GM18520 (cell line): ENCODE data around the gene RAB37.

Source experiments
- ATAC-seq: cut with Tn5 transposase; IDR thresholded peaks from one replicate; pipeline ENCODE4 v1.9.1; 2021; ENCODE audit not compliant: unreplicated experiment

The RAB37 gene

GRCh38 chr17:74776990-74777389, 39.9 kb downstream of the RAB37 start:
- no peak for ATAC-seq

GRCh38 chr17:74777901-74778515, 41.0 kb downstream of the RAB37 start:
- ATAC-seq, result no peak

- no peak for ATAC-seq
Measured at GRCh38 chr17:74778960-74779359, 41.9 kb downstream of the RAB37 start.

- ATAC-seq, result no peak
Measured at GRCh38 chr17:74779501-74779900, 42.4 kb downstream of the RAB37 start.

GRCh38 chr17:74779948-74780400, 42.9 kb downstream of the RAB37 start:
- peak; percentile 30 for ATAC-seq

GRCh38 chr17:74780443-74781238, 43.6 kb downstream of the RAB37 start:
- ATAC-seq, result no peak

GRCh38 chr17:74782571-74782970, 45.5 kb downstream of the RAB37 start:
- ATAC-seq, result no peak

- no peak for ATAC-seq
Measured at GRCh38 chr17:74784125-74784810, 47.2 kb downstream of the RAB37 start.

GRCh38 chr17:74785096-74785980, 48.3 kb downstream of the RAB37 start:
- ATAC-seq, result no peak

GRCh38 chr17:74785981-74786360, 48.9 kb downstream of the RAB37 start:
- ATAC-seq, result no peak

GRCh38 chr17:74786431-74787055, 49.5 kb downstream of the RAB37 start:
- no peak for ATAC-seq

- ATAC-seq, result no peak
Measured at GRCh38 chr17:74790161-74791058, 53.4 kb downstream of the RAB37 start.

GRCh38 chr17:74792586-74793105, 55.6 kb downstream of the RAB37 start:
- no peak for ATAC-seq

- no peak for ATAC-seq
Measured at GRCh38 chr17:74795327-74796020, 58.4 kb downstream of the RAB37 start.

- ATAC-seq, result no peak
Measured at GRCh38 chr17:74796211-74796610, 59.2 kb downstream of the RAB37 start.

GRCh38 chr17:74796866-74797265, 59.8 kb downstream of the RAB37 start:
- ATAC-seq, result no peak
